Limb (tissue), 2 donors: Measurements from ENCODE around the gene PAQR4.
A peak's percentile ranks its signal among the peaks of the same experiment; 100 is the strongest.

Experiments used
- DNase-seq, 2 donors: peaks; one replicate each; pipeline ENCODE4 v3.0.0-alpha.2; 2016; ENCODE audit errors: extremely low spot score in 2 of 2

Gene PAQR4

GRCh38 chr16:2979669-2980226 is 10.6 kb downstream of the PAQR4 start:
- no peak for DNase-seq

DNA sequence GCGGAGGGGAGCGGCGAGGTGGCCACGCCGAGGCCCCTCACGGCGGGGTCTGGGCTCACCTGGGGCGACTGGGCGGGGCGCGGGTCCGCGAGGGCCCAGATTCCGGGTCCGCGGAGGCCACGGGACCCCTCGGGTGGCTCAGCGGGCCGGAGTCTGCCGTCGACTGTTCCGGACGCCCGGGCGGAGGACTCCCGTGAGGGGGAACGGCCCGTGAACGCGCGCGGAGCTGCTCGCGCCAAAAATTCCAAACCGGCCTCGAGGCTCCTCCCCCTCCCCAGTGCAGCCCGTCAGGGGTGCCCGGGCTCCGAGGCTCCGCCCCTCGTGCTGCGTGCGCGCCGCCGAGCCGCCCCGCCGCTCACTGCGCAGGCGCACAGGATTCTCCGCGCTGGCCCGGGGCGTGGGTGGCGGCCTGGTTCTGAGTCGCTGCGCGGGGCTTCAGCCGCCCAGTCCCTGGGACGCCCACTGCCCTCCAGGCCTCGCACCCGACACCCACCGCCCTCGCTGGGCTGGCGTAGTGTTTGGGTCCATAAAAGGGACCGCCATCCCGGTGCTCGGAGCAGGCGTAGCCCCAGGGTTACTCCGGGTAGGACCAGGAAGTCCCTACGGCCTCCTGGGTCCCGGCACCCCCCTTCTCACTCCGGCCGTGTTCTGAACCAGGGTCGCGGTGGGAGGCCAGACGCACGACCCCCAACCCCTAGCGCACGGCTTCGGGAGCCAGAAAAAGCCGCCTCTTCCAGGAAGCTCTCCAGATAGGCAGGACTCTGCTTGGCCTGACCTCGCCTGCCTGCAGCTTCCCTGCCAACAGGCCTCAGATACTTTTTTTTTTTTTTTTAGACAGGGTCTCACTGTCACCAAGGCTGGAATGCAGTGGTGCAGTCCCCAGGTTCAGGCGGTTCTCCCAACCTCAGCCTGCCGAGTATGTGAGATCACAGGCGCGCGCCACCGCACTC is 11.4 kb downstream of the PAQR4 start, which contains the start of gene PKMYT1:
TSS of gene PKMYT1 (minus strand) at position 220 of the 950 bp plus-strand sequence. CDS start 789 bp downstream, outside the sequence.
- peak; percentile 93 to 96 for DNase-seq

GRCh38 chr16:2981177-2981898 is 12.2 kb downstream of the PAQR4 start:
- DNase-seq = no peak

DNA sequence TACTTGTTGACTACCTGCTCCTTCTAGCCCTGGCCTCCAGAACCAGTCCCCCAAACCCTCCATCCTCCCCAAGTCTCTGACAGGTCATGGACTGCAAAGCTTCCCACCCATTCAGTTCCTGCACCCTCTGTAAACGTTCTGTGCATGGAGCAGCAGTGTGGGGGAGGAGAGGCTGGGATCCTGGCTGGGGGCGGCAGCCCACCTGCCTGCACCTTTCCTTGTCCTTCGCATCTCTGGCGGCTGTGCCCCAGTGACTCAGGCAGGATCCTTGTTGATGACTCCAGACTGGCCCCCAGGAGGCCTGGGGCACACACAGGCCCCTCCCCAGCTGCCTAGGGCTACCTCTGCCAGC is 12.7 kb downstream of the PAQR4 start:
- DNase-seq = no peak

- DNase-seq = no peak
These were observed 13.3 kb downstream of the PAQR4 start for GRCh38 chr16:2982402-2982801.

GRCh38 chr16:2983706-2984136 is 14.6 kb downstream of the PAQR4 start:
- peak; percentile 65 to 92 for DNase-seq

DNA sequence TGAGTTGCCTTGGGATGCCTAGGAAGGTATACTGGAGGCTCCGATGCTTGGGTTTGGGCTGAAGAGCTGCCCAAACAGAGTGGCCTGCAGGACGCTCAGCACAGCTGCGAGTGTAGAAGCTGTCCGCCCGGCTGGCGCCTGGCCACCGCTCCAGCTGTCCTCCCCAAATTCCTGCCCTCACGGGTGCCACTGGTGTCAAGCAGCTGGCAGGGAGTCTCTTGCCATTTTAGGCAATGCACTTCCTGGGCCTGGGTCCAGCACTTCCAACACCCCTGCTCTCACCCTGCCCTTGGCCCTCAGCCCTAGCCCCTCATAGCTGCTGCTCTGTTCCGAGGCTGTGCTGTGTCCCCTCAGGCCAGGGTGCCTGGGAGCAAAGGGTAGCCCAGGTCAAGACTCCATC is 16.3 kb downstream of the PAQR4 start:
- DNase-seq = peak in 1 of 2 donors; percentile 63

DNA sequence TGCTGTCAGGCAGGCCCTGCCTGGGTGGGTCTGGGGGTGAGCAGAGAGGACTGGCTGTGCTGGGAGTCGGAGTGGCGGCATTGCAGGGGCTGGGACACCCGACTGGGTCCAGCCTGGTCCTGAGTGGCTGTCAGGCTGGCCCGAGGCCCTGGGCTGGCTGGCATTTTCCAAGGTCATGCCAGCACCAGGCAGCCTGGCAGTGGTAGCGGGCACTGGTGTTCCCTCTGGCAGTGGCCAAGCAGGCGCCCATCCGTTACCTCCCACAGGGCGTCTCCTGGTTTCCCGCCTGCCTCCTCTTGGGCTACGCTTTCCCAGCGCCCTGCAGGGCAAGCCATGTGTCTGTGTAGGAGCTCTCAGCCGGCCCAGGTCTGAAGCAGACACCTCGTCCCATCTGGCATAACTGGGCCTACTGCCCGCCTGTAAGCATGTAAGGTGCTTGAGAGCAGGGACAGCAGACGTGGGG is 16.8 kb downstream of the PAQR4 start:
- DNase-seq = no peak

DNA sequence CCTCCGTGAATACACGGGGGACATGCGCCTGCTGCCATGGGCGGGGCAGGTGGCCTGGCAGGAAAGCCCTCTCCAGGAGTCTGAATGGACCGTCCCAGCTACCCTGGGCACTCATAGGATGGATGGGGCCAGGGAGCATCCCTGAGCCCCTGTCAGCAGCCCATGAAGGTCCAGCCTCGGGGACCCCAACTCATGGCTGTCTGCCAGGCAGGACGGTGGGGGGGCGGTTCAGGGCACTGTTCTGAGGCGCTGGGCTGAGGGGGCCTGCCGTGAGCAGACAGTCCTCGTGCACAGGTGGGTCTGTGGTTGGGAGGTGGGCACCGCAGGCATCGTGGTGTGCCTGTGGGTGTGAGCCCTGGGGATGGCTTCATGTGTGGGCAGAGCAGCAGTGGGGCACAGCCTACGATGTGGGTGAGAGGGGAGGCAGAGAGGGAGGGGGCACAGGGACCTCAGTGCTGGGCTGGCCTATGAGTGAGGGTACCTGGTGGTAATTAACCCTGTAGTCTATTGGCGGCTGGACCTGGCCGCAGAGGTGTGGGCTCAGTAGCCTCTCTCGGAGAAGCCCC is 17.6 kb downstream of the PAQR4 start:
- DNase-seq = no peak

- no peak for DNase-seq
These were observed 18.1 kb downstream of the PAQR4 start for GRCh38 chr16:2987286-2987685.

DNA sequence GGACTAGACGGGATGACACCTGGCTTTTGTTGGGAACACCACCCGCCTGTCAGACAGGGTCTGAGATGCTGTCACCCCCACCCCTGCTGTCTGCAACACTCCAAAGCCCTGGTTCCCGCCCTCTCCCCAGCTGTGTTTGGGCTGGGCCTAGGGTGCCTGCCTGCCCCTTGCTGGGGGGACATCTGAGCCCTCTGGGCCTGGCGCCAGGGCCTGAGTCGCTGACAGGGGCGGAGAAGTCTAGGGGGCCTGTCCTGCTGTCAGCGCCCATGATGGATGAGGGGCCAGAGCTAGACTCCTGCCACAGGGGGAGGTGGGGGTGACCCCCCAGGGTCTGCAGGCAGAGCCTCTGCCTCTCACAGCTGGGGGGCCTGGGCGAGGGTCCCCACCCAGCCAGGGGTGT is 18.7 kb downstream of the PAQR4 start:
- DNase-seq = peak; percentile 75 to 78

- DNase-seq = no peak
These were observed 19.5 kb downstream of the PAQR4 start for GRCh38 chr16:2988590-2989099.

GRCh38 chr16:2990891-2991290 is 21.7 kb downstream of the PAQR4 start:
- DNase-seq = no peak

DNA sequence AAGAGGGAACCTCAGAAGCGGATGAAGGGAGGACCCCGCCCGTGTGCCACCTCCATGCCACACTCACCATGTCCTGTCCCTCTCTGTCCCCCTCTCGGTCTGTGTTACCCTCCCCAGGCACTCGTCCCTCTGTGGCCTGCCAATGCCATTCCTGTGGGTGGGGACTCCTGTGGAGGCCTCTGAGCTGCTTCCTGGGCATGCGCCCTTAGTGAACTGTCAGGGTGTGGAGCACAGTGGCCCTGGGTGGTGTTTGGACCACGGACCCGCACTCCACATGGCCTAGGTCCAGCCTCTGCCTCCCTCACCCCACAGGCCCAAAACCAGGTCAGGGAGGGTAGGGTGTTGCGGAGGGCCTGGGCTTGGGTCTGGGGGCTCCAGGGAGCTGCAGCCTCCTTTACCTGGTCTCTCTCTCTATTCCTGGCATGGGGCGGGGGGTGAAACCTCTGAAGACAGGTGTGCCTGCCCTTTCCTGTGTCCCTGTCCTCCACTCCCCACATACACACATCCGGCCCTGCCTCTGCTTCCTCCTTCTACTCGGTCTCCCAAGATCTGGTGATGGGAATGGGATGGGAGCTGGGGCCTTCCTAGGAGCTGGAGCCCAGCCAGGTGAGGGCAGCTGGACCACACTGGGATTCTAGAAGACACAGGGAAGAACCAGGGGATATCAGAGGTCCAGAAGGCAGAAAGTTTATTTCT is 22.6 kb downstream of the PAQR4 start:
- DNase-seq = no peak

DNA sequence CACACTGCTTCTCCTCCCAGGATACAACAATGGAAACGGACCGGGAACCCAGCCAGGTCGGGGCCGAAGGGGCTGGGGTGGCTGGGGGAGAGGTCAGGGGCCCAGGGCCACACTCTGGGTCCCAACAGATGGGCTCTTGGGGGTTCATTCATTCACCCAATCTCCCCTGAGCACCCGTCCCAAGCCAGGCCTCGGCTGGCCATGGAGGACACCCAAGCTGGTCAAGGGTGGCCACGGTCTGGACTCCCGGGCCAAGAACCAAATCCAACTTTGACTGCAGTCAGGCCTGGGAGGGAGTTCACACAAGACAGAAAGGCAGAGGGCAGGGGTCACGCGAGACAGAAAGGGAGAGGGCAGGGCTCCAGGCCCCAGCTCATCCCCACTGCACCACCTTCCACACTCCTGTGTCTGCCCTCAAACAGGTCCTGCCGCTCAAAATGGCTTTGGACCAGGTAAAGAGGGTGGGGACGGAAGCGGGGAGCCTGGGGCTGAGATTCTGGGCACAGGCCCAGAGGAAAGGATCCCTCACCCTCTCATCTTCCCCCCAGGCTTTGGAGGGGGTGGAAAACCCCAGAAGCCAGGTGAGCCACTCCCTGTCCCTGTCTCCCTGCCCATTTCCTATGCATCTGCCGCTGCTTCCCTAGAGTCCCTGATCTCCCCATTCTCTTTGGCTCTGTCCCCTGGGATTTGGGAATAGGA is 23.4 kb downstream of the PAQR4 start:
- DNase-seq = no peak

- DNase-seq = no peak
These were observed 27.1 kb downstream of the PAQR4 start for GRCh38 chr16:2996298-2996697.

DNA sequence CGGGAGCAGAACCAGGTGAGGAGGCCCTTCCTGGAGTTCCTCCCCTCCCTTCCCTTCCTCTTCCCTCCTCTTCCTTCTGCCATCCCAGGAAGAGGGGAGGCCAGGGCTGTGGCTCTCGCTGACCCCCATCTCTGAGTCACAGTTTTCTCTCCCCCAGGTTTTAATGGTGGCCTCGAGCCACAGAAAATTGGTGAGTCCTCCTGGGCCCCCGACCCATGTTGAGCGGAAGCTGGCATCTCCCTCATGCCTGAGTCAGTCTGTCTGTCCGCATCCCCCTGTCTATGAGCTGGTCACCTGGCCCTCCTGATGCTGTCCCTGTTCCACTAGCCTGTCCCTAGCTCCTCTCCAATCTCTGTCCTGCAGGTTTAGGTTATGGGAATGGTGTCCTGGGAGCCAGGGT is 30.8 kb downstream of the PAQR4 start:
- DNase-seq = no peak

DNA sequence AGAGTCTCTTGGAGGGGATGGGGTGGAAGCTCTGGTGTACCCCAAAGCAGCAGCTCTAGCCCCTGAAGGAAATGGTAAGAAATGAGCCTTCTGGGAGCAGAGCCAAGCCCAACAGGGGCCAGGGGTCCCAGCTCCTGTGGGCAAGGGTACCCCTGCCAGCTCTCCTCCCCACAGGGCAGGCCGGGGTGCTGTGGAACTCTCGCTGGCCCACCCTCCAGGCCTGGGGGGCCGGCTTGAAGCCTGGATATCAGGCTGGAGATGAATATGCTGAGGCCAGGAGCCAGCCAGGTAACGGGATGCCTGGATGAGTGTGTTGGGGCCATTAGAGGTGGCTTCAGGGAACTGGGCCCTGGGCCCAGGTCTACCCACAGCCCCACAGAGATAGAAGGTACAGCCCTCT is 31.4 kb downstream of the PAQR4 start:
- no peak for DNase-seq

DNA sequence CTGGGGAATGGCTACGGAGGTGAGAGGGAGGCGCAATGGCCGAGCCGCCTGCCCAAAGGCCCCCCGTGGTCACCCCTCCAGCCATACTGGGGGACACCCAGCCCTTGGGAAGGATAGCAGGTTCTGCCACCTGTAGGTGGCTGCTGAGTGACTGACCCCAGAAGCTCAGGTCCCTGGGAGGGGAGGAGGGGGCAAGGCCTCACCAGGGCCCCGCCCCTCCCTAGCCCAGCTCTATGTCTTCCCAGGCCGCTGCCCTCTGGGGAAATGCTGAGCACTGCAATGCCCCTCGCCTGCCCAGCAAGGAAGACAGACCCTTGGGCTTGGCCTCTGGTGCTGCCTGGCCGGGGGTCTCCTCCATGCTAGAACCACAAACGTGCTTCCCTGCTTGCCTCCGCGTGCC is 32.2 kb downstream of the PAQR4 start:
- DNase-seq = no peak

- peak; percentile 95 for DNase-seq
These were observed 34.6 kb downstream of the PAQR4 start for GRCh38 chr16:3003582-3004270.
